ENCODE measurements around the gene ZNHIT2. TPM values are rescaled to one million over a fixed set of nuclear protein-coding genes. Genes with fewer than 3 reads are reported as not detected.

Gene ZNHIT2
- total and polyA plus RNA-seq, 2 of the 8 experiments (the other 6 are each of a cell fraction or from before 2014, with no cell fraction given): 13.0 to 16.1 TPM

DNA sequence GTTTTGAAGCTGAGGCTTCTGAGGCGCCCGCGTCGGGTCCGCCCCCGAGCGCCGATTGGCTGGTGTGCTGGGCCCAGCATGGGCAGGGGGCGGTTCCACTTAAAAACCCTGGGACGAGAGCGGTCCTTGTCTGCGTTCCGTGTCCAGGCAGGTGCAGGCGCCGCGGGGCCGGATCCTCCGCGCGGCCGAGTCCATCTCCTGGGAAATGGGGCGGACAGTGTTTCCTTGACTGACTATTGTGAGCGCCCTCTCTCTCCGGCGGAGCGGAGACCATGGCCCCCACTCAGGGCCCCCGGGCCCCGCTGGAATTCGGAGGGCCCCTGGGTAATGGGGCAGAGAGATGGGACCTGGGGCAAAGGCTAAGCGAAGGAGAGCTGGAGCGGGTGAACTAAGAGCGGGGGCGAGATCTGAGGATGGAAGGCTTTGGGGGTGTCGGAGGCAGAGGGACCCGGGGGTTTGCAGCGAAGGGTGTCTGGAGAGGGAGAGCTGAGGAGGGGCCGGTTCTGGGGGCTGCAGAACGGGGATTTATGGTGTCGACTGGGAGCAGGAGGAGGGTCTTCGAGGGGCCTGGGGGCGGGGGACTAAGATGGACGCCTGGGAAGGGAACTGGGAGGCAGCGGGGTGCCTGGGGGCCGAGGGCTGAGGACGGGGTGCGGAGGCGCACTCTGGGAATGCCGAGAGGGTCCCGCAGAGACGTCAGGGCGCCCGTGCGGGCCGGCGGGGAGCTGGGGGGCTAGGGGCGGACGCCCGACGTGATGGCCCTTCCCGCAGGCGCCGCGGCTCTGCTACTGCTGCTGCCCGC, 5.6 kb downstream of the ZNHIT2 start, which contains the start of gene TM7SF2 (continued):
- TF ChIP-seq RBBP5 (IDR thresholded peaks at IDR 0.05; ENCODE audit: borderline replicate concordance, low read depth, low read length) (no peak), JUND (IDR thresholded peaks at IDR 0.05; ENCODE audit: low read length) (no peak), ASH2L (IDR thresholded peaks at IDR 0.05; ENCODE audit: low read length) (no peak), TEAD4 (IDR thresholded peaks at IDR 0.05; ENCODE audit: low read depth, low read length) (peak; percentile 33; the same call in 1 of the 2 replicates), CBX5 (IDR thresholded peaks at IDR 0.05; ENCODE audit: low read depth, low read length) (no peak), HDAC2 (IDR thresholded peaks at IDR 0.05; ENCODE audit: borderline replicate concordance in 1 of 2, low read depth in 2 of 2, low read length in 2 of 2) (no peak), POLR2AphosphoS5 (IDR thresholded peaks at IDR 0.05; ENCODE audit: low read depth, low read length) (peak; percentile 92), TAF7 (optimal IDR thresholded peaks at IDR 0.05; ENCODE audit: borderline replicate concordance, low read depth, low read length) (peak; percentile 90), SP1 (IDR thresholded peaks at IDR 0.05; ENCODE audit: low read depth, low read length) (peak; percentile 66; the same call in 1 of the 2 replicates), EGR1 (IDR thresholded peaks at IDR 0.05; ENCODE audit: borderline replicate concordance, low read depth, low read length) (0 out of 2 replicates have a peak, but pooled peaks have one; percentile 3), TAF1 (IDR thresholded peaks at IDR 0.05; ENCODE audit: low read depth, low read length) (peak; percentile 83), TBP (IDR thresholded peaks at IDR 0.05; ENCODE audit: low read depth, low read length) (peak; percentile 95), GTF2F1 (IDR thresholded peaks at IDR 0.05; ENCODE audit: borderline replicate concordance, low read depth, low read length) (peak; percentile 53; the same call in 1 of the 2 replicates), SUZ12 (IDR thresholded peaks at IDR 0.05; ENCODE audit: low read length) (no peak), SIX5 (IDR thresholded peaks at IDR 0.05; ENCODE audit: low read depth, low read length) (no peak)
- TF ChIP-seq, protein P1, sequence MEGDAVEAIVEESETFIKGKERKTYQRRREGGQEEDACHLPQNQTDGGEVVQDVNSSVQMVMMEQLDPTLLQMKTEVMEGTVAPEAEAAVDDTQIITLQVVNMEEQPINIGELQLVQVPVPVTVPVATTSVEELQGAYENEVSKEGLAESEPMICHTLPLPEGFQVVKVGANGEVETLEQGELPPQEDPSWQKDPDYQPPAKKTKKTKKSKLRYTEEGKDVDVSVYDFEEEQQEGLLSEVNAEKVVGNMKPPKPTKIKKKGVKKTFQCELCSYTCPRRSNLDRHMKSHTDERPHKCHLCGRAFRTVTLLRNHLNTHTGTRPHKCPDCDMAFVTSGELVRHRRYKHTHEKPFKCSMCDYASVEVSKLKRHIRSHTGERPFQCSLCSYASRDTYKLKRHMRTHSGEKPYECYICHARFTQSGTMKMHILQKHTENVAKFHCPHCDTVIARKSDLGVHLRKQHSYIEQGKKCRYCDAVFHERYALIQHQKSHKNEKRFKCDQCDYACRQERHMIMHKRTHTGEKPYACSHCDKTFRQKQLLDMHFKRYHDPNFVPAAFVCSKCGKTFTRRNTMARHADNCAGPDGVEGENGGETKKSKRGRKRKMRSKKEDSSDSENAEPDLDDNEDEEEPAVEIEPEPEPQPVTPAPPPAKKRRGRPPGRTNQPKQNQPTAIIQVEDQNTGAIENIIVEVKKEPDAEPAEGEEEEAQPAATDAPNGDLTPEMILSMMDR (IDR thresholded peaks at IDR 0.05; ENCODE audit: control extremely low read depth in 1 of 3, insufficient read depth in 1 of 3, low read depth in 1 of 3, low read length in 3 of 3): no peak
